Measurements from ENCODE around the gene ABHD17A. TPM values are rescaled to one million over a fixed set of nuclear protein-coding genes. Genes with fewer than 3 reads are reported as not detected.

ABHD17A gene
- polyA plus RNA-seq, 3 donors = 69.8 to 96.1 (median 79.0) TPM

DNA sequence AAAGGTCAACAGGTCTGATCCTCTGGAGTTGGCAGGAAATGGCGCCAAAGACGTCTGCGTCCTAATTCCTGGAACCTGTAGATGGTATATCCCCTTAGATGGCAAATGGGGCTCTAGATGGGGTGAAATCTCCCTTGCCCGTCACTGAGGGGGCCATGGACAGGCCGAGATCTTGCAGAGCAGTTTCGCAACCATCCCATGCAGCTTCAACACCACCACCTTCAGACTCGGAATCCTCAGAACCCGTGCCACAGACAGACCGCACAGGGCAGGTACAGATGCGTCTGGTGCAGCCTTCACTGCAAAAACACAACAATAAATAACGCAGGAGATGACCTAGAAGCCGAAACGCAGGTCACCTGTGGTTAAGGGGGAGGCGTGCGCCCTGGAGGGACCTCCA, 54.7 kb downstream of the ABHD17A start:
- H3K4me3 ChIP-seq (replicated peaks in 1 of 3; ENCODE audit: low read depth in 2 of 3, low read length in 3 of 3) = no peak overlapping the region

GRCh38 chr19:1829958-1830357, 55.3 kb downstream of the ABHD17A start:
- TF ChIP-seq, protein P1, sequence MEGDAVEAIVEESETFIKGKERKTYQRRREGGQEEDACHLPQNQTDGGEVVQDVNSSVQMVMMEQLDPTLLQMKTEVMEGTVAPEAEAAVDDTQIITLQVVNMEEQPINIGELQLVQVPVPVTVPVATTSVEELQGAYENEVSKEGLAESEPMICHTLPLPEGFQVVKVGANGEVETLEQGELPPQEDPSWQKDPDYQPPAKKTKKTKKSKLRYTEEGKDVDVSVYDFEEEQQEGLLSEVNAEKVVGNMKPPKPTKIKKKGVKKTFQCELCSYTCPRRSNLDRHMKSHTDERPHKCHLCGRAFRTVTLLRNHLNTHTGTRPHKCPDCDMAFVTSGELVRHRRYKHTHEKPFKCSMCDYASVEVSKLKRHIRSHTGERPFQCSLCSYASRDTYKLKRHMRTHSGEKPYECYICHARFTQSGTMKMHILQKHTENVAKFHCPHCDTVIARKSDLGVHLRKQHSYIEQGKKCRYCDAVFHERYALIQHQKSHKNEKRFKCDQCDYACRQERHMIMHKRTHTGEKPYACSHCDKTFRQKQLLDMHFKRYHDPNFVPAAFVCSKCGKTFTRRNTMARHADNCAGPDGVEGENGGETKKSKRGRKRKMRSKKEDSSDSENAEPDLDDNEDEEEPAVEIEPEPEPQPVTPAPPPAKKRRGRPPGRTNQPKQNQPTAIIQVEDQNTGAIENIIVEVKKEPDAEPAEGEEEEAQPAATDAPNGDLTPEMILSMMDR (IDR thresholded peaks at IDR 0.05) = no peak
- Histone ChIP-seq H3K36me3 (replicated peaks in 1 of 2; ENCODE audit: control insufficient read depth in 1 of 2, insufficient read depth in 2 of 2, low read length in 2 of 2) (peaks cover 38 to 75% of the 10 kb centered on the region in 2 donors), H4K20me1 (ENCODE audit: insufficient read depth, low read length) (peaks cover 97% of the 10 kb centered on the region), H3K79me2 (ENCODE audit: insufficient read depth, low read length) (peaks cover 53% of the 10 kb centered on the region), H3K9me3 (replicated peaks in 1 of 2; ENCODE audit: control insufficient read depth in 1 of 2, insufficient read depth in 1 of 2, low read length in 2 of 2) (no peaks in the 10 kb centered on the region), H3K4me3 (replicated peaks in 1 of 3; ENCODE audit: low read depth in 2 of 3, low read length in 3 of 3) (no peak overlapping the region), H2AFZ (ENCODE audit: insufficient read depth, low read depth, low read length, poor library complexity, severe bottlenecking) (no peak overlapping the region), H3K27ac (ENCODE audit: low read depth in 1 of 2, low read length in 2 of 2) (no peak overlapping the region), H3K9ac (ENCODE audit: insufficient read depth, low read length, poor library complexity, severe bottlenecking) (no peak overlapping the region), H3K4me2 (replicated peaks; ENCODE audit: extremely low read depth, low read length, poor library complexity, severe bottlenecking) (no peak overlapping the region), H3K27me3 (ENCODE audit: control insufficient read depth in 2 of 2, insufficient read depth in 2 of 2, low read length in 2 of 2) (no peaks in the 10 kb centered on the region), H3K4me1 (ENCODE audit: control insufficient read depth in 1 of 2, insufficient read depth in 2 of 2, low read length in 2 of 2) (no peaks in the 10 kb centered on the region)
- H3K27me3 Mint-ChIP-seq (ENCODE audit: low read depth in 3 of 3) = peaks cover 0 to 2% (median 0%) of the 10 kb centered on the region in 3 donors
- H3K4me3 Mint-ChIP-seq = no peak overlapping the region
- H3K4me1 Mint-ChIP-seq = no peaks in the 10 kb centered on the region
- no peak for DNase-seq
- no peaks in the 10 kb centered on the region for H3K9me3 Mint-ChIP-seq
- H3K27ac Mint-ChIP-seq = peak overlapping the region in 1 of 7 donors; percentile 73
- intact Hi-C loops (cut with micrococcal nuclease) = loop anchor here in 1 of 2 donors (5.0 kb wide), 1 partner anchor 43 kb away; no protein-coding TSS in a partner anchor
- WGBS (ENCODE audit: insufficient coverage) = 96% methylated on average over 10 of the region's 11 CpGs
- H3K36me3 Mint-ChIP-seq = peaks cover 13 to 53% of the 10 kb centered on the region in 2 donors

More for the DNA sequence above, 54.7 kb downstream of the ABHD17A start:
- H3K27me3 ChIP-seq (ENCODE audit: control insufficient read depth in 2 of 2, insufficient read depth in 2 of 2, low read length in 2 of 2) = no peaks in the 10 kb centered on the region
- H3K4me1 ChIP-seq (ENCODE audit: control insufficient read depth in 1 of 2, insufficient read depth in 2 of 2, low read length in 2 of 2) = no peaks in the 10 kb centered on the region
- no peak overlapping the region for H3K4me2 ChIP-seq (replicated peaks; ENCODE audit: extremely low read depth, low read length, poor library complexity, severe bottlenecking)
- no peak overlapping the region for H3K9ac ChIP-seq (ENCODE audit: insufficient read depth, low read length, poor library complexity, severe bottlenecking)
- TF ChIP-seq, protein P1 (IDR thresholded peaks at IDR 0.05) = no peak
- Mint-ChIP-seq H3K4me1 (no peaks in the 10 kb centered on the region), H3K27me3 (ENCODE audit: low read depth in 3 of 3) (peaks cover 0 to 2% (median 0%) of the 10 kb centered on the region in 3 donors), H3K27ac (peak overlapping the region in 1 of 7 donors; percentile 0), H3K9me3 (no peaks in the 10 kb centered on the region), H3K4me3 (no peak overlapping the region), H3K36me3 (peaks cover 13 to 49% of the 10 kb centered on the region in 2 donors)
- H3K27ac ChIP-seq (ENCODE audit: low read depth in 1 of 2, low read length in 2 of 2) = no peak overlapping the region
- WGBS (ENCODE audit: insufficient coverage) = 81% methylated on average over 6 of the region's 15 CpGs
- H2AFZ ChIP-seq (ENCODE audit: insufficient read depth, low read depth, low read length, poor library complexity, severe bottlenecking) = no peak overlapping the region
- H3K9me3 ChIP-seq (replicated peaks in 1 of 2; ENCODE audit: control insufficient read depth in 1 of 2, insufficient read depth in 1 of 2, low read length in 2 of 2) = no peaks in the 10 kb centered on the region
- H4K20me1 ChIP-seq (ENCODE audit: insufficient read depth, low read length) = peaks cover 97% of the 10 kb centered on the region
- intact Hi-C loops (cut with micrococcal nuclease) = no loop called here
- DNase-seq = no peak
- H3K36me3 ChIP-seq (replicated peaks in 1 of 2; ENCODE audit: control insufficient read depth in 1 of 2, insufficient read depth in 2 of 2, low read length in 2 of 2) = peaks cover 39 to 72% of the 10 kb centered on the region in 2 donors
- peaks cover 59% of the 10 kb centered on the region for H3K79me2 ChIP-seq (ENCODE audit: insufficient read depth, low read length)

Measured in CD14-positive monocyte (primary cell).